Heart right ventricle (tissue), 16 donors: ENCODE measurements around the gene OR4A16. TPM values are rescaled to one million over a fixed set of nuclear protein-coding genes. Genes with fewer than 3 reads are reported as not detected.

ENCODE experiments used
- ATAC-seq, 8 donors: fragments of 200-7000 bp; cut with Tn5 transposase; one replicate each; pipeline ENCODE4 v1.9.1; 2020; ENCODE audit warnings: mild to moderate bottlenecking in 8 of 8, moderate library complexity in 8 of 8, moderate number of reproducible peaks in 1 of 8
- DNase-seq, 2 donors: peaks; one replicate each; pipeline ENCODE4 v3.0.0-alpha.2; 2020
- H3K27ac ChIP-seq, 10 donors: fragments of 200-600 bp; sonication (generic) in 2 of 10; one replicate each; pipeline versions ENCODE4 v1.5.0 to v1.8.0; 2020 to 2022; ENCODE audit warnings: mild to moderate bottlenecking in 3 of 10
- H3K27me3 ChIP-seq, 7 donors: fragments of 200-600 bp; one replicate each; pipeline ENCODE4 v1.8.0; 2021 to 2022; ENCODE audit warnings: mild to moderate bottlenecking in 2 of 7
- H3K36me3 ChIP-seq, 9 donors: fragments of 200-600 bp; sonication (generic) in 1 of 9; one replicate each; pipeline versions ENCODE4 v1.5.0 to v1.8.0; 2020 to 2022; ENCODE audit warnings: mild to moderate bottlenecking in 2 of 9
- H3K4me1 ChIP-seq, 9 donors: fragments of 200-600 bp; sonication (generic) in 1 of 9; one replicate each; pipeline versions ENCODE4 v1.5.0 to v1.8.0; 2020 to 2022; ENCODE audit warnings: mild to moderate bottlenecking in 4 of 9
- H3K4me3 ChIP-seq, 10 donors: fragments of 200-600 bp; sonication (generic) in 2 of 10; one replicate each; pipeline versions ENCODE4 v1.5.0 to v1.8.0; 2020 to 2022; ENCODE audit warnings: mild to moderate bottlenecking in 7 of 10, moderate library complexity in 2 of 10
- H3K9me3 ChIP-seq, 11 donors: fragments of 200-600 bp in 10 of 11; sonication (generic) in 2 of 11; one replicate each; pipeline versions ENCODE4 v1.5.0 to v1.8.0; 2013 to 2022; ENCODE audit warnings: mild to moderate bottlenecking in 2 of 11, control low read depth in 1 of 11, moderate library complexity in 1 of 11
- whole genome bisulfite sequencing, 2 donors: extraction: QIAGEN DNeasy Blood & Tissue Kit; methylation state at CpG; one replicate each; pipeline ENCODE4 v1.1.7; 2013; ENCODE audit warnings: inconsistent platforms in 1 of 2; 5-methylcytosine and 5-hydroxymethylcytosine counted together
- intact Hi-C, 10 donors: fragments of 100-400 bp; cut with DNase I; formaldehyde crosslinking; loops; one replicate each; pipeline versions ENCODE4 v1.11.1 to v1.14.2; 2022
- polyA plus RNA-seq, 2 donors: library from polyadenylated mRNA; stranded (reverse); fragments of 200-250 nt; gene quantifications; one replicate each; pipeline ENCODE4 v1.2.3, GENCODE V29; 2013
- total RNA-seq, 10 donors: library from RNA; stranded (reverse); fragmentation: NEBNext Ultra II Directional in 3 of 10; extraction: Animal tissue kit (Norgen Biotek cat#: 25700) in 3 of 10; gene quantifications; one replicate each; pipeline versions ENCODE4 v1.2.1 to v1.2.4, GENCODE V29; 2021 to 2023
- TF ChIP-seq, protein P1 (sequence below), 9 donors: fragments of 200-600 bp; sonication (generic) in 2 of 9; IDR thresholded peaks; one replicate each; pipeline versions ENCODE4 v1.5.0 to v1.8.0; 2021 to 2022; ENCODE audit warnings: antibody characterized with exemption in 9 of 9, mild to moderate bottlenecking in 5 of 9, moderate library complexity in 1 of 9
- donor health status: Arrhythmogenic right ventricular cardiomyopathy.
- donor health status: ischemic (EF 13 %, LVEDD 7.1; RV severe dilation, severe dysfunction).
- donor health status: healthy with polysubstance abuse.
- donor health status: DM: no; HTN: yes; CAD: no.
- donor health status: DM: no; HTN: no; CAD: no.
- donor health status: ischemic (EF 25% LVEDD 6.9; RV normal size, moderate dysfunction).
- donor health status: ischemic (EF 25% LVEDD 5.7; RV mildly dilated, moderate dysfunction).
- donor health status: healthy.
- donor health status: DM: yes; HTN: yes; CAD: no.
- donor health status: Ischemic cardiomyopathy.
- donor health status: ischemic (EF 35%, LVEDD 5.7; RV mildly dilated, moderate dysfunction).
- donor health status: nonischemic (EF 11% LVEDD 7.7; RV severe dilation, severe dysfunction).
- donor health status: DM: yes; HTN: yes; CAD: no.
- donor health status: PGD.
- donor health status: ischemic (EF 29% LVEDD 5.4; RV normal size, mild dysfunction).
- donor health status: nonischemic (EF 23%, LVEDD 6.1; RV moderate dilation, normal function).

Gene OR4A16
- total and polyA plus RNA-seq, 12 donors, result not detected

DNA sequence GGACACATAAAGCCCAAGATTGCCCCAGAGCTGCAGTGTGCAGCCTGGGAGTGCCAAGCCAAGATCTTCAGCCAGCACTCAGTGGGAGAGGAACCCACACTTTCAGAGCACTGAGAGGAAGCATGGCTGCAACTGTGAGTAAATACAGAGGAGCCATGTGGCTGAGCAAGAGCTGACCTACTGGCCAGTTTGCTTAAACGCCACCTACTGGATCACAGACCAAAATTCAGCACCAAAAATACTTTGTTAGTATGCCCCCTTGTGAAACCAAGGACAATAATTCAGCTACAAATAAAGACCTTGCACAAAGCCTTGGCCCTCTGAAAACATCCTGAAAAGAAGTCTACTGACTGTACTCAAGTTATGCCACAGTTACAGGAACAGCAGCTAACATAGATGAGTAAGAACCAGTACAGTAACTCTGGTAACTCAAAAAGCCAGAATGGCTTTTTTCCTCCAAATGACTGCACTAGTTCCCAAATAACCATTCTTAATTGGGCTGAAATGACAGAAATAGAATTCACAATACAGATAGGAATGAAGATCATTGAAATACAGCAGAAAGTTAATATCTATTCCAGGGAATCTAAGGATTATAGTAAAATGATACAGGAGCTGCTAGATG is 14.7 kb downstream of the OR4A16 start:
- no peak overlapping the region for H3K27ac ChIP-seq
- H3K4me3 ChIP-seq, result no peak overlapping the region
- intact Hi-C loops, result no loop called here
- H3K4me1 ChIP-seq, result no peaks in the 10 kb centered on the region
- no peaks in the 10 kb centered on the region for H3K36me3 ChIP-seq
- no peak for DNase-seq
- peaks cover 0 to 32% (median 0%) of the 10 kb centered on the region in 11 donors for H3K9me3 ChIP-seq
- TF ChIP-seq, protein P1, sequence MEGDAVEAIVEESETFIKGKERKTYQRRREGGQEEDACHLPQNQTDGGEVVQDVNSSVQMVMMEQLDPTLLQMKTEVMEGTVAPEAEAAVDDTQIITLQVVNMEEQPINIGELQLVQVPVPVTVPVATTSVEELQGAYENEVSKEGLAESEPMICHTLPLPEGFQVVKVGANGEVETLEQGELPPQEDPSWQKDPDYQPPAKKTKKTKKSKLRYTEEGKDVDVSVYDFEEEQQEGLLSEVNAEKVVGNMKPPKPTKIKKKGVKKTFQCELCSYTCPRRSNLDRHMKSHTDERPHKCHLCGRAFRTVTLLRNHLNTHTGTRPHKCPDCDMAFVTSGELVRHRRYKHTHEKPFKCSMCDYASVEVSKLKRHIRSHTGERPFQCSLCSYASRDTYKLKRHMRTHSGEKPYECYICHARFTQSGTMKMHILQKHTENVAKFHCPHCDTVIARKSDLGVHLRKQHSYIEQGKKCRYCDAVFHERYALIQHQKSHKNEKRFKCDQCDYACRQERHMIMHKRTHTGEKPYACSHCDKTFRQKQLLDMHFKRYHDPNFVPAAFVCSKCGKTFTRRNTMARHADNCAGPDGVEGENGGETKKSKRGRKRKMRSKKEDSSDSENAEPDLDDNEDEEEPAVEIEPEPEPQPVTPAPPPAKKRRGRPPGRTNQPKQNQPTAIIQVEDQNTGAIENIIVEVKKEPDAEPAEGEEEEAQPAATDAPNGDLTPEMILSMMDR (IDR thresholded peaks at IDR 0.05), result no peak
- WGBS, 2 donors, result 4 to 8% methylated on average over 1 of the region's 1 CpG
- H3K27me3 ChIP-seq, result no peaks in the 10 kb centered on the region
- ATAC-seq, result no peak

DNA sequence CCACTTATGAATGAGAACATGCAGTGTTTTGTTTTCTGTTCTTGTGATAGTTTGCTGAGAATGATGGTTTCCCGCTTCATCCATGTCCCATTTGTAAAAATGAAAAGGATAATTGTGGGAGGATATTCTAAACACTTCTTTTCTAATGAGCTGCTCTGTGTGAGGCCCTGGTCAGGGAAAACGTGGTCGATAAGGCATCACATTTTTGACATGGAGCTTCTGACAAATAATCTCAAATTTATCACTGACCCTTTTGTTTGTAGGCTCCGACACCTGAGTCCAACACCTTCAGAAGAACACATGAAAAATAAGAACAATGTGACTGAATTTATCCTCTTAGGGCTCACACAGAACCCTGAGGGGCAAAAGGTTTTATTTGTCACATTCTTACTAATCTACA is 24.7 kb downstream of the OR4A16 start, which contains the start of gene OR4A15:
TSS of gene OR4A15 (plus strand) at position 301 of the 400 bp plus-strand sequence. CDS start at position 301, 0 bp downstream.
- H3K4me1 ChIP-seq, result no peaks in the 10 kb centered on the region
- no peaks in the 10 kb centered on the region for H3K36me3 ChIP-seq
- intact Hi-C loops, result no loop called here
- no peak within 1 kb of the TSS for H3K27ac ChIP-seq
- H3K27me3 ChIP-seq, result no peaks in the 10 kb centered on the region
- ATAC-seq (no peak), DNase-seq (no peak)
- H3K4me3 ChIP-seq, result no peak within 1 kb of the TSS
- peaks cover 0 to 25% (median 0%) of the 10 kb centered on the region in 11 donors for H3K9me3 ChIP-seq
- 55 to 61% methylated on average over 4 of the region's 4 CpGs for WGBS, 2 donors
- TF ChIP-seq, protein P1 (IDR thresholded peaks at IDR 0.05), result no peak

Other genes starting within 250 kb of the OR4A16 start
- gene TRIM48, start 81.0 kb upstream of the OR4A16 start, total RNA-seq, result not detected
- not detected for gene TRIM48, start 81.0 kb upstream of the OR4A16 start, polyA plus RNA-seq
- gene OR4A15, start 24.8 kb downstream of the OR4A16 start, total RNA-seq, result not detected
- gene OR4A15, start 24.8 kb downstream of the OR4A16 start, polyA plus RNA-seq, result not detected
- gene OR4C15, start 211.3 kb downstream of the OR4A16 start, total RNA-seq, result not detected
- gene OR4C15, start 211.3 kb downstream of the OR4A16 start, polyA plus RNA-seq, result not detected
- gene OR4C16, start 228.9 kb downstream of the OR4A16 start, total RNA-seq, result not detected
- not detected for gene OR4C16, start 228.9 kb downstream of the OR4A16 start, polyA plus RNA-seq